Gastrocnemius medialis (tissue), 4 donors: ENCODE results near the gene SNRK.

Source experiments
- POLR2A ChIP-seq, 2 donors: fragments of 450-650 bp; IDR thresholded peaks; one replicate each; pipeline ENCODE4 v1.6.1; 2017; ENCODE audit warnings: antibody characterized with exemption in 2 of 2, mild to moderate bottlenecking in 2 of 2, moderate library complexity in 2 of 2
- TF ChIP-seq, protein P1 (sequence below), 5 experiments: fragments of 450-650 bp in 3 of 5; fragments of 200-600 bp in 2 of 5; sonication (generic) in 2 of 5; IDR thresholded peaks in 4 of 5; conservative IDR thresholded peaks in 1 of 5; 1 replicate in 4 of 5; 2 replicates in 1 of 5; pipeline ENCODE4 v1.5.1; 2016 to 2019; ENCODE audit warnings: antibody characterized with exemption in 5 of 5, mild to moderate bottlenecking in 3 of 5, moderate library complexity in 3 of 5

DNA sequence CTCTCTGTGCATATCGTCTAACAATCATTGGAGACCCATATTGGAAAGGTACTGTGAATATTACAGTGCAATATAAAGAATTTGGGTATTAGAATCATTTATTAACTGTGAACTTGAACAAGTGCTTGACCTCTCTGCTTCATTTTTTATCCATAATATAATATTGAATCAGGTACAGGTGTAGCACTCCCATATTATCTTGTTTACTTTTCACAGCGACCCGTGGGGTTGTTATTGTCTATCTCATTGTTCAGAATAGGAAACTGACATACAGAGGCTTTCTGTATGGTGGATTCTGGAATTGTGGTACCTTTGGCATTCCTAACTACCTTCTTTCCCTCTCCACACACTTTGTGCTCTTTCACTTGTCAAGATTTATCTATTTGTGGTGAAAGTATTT, 17.8 kb downstream of the SNRK start:
- TF ChIP-seq, protein P1, sequence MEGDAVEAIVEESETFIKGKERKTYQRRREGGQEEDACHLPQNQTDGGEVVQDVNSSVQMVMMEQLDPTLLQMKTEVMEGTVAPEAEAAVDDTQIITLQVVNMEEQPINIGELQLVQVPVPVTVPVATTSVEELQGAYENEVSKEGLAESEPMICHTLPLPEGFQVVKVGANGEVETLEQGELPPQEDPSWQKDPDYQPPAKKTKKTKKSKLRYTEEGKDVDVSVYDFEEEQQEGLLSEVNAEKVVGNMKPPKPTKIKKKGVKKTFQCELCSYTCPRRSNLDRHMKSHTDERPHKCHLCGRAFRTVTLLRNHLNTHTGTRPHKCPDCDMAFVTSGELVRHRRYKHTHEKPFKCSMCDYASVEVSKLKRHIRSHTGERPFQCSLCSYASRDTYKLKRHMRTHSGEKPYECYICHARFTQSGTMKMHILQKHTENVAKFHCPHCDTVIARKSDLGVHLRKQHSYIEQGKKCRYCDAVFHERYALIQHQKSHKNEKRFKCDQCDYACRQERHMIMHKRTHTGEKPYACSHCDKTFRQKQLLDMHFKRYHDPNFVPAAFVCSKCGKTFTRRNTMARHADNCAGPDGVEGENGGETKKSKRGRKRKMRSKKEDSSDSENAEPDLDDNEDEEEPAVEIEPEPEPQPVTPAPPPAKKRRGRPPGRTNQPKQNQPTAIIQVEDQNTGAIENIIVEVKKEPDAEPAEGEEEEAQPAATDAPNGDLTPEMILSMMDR (IDR thresholded peaks at IDR 0.05 in 4 of 5, conservative IDR thresholded peaks at IDR 0.05 in 1 of 5): no peak
- no peak for TF ChIP-seq POLR2A (IDR thresholded peaks at IDR 0.05)
